DMS53 (cell line): Measurements from ENCODE around the gene HGD.

ENCODE experiments used
- DNase-seq: peaks from one replicate; lab custom pipeline; 2025; lab: John Stamatoyannopoulos, UW

Gene HGD, protein sequence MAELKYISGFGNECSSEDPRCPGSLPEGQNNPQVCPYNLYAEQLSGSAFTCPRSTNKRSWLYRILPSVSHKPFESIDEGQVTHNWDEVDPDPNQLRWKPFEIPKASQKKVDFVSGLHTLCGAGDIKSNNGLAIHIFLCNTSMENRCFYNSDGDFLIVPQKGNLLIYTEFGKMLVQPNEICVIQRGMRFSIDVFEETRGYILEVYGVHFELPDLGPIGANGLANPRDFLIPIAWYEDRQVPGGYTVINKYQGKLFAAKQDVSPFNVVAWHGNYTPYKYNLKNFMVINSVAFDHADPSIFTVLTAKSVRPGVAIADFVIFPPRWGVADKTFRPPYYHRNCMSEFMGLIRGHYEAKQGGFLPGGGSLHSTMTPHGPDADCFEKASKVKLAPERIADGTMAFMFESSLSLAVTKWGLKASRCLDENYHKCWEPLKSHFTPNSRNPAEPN

GRCh38 chr3:120682095-120682681 is at the start of gene HGD:
HGD (minus strand) TSS chr3:120682239; CDS start chr3:120682111, 128 bp downstream.
- DNase-seq: peak; percentile 89

GRCh38 chr3:120730576-120731542 is 48.8 kb upstream of the HGD start:
- no peak for DNase-seq

GRCh38 chr3:120726791-120727190 is 44.8 kb upstream of the HGD start:
- no peak for DNase-seq

- DNase-seq: peak; percentile 60
These were observed 37.3 kb upstream of the HGD start for GRCh38 chr3:120719167-120719834.

DNA sequence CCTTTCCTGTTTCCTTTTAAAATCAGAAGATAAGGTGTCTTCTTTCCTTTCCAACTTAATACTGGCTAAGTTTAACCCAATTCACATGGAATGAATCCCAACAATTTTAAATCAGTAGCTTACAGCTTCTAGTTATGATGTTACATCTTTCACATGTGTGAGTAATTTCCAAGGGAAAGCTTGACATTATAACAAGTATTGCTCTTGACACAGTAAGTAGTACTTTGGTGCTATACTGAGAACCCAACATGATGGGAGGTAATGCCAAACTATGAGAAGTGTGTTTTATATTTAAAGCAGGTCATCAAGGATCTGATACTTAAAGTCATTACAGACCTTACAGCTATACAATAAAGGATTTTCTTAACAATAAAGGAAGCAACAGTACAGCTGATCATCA is 31.2 kb upstream of the HGD start:
- DNase-seq: no peak

GRCh38 chr3:120710369-120710768 is 28.3 kb upstream of the HGD start:
- no peak for DNase-seq

DNA sequence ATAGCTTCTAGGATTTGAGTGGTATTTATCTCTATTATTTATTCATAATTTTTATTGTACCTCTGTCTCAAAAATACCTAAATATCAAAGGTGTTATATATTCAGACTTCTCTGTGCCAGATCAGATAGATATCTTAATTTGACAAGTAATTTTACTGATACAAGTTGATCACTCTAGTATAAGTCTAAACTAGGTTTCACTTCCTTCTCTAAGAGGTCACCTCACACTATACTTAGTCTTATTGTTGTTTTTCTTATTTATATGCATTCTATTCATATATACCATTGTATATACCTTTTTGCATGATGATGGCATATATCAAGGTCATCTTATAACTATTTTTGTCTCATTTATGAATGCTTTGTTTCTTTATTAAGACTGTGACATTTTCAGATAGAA is 26.4 kb upstream of the HGD start:
- DNase-seq: no peak

DNA sequence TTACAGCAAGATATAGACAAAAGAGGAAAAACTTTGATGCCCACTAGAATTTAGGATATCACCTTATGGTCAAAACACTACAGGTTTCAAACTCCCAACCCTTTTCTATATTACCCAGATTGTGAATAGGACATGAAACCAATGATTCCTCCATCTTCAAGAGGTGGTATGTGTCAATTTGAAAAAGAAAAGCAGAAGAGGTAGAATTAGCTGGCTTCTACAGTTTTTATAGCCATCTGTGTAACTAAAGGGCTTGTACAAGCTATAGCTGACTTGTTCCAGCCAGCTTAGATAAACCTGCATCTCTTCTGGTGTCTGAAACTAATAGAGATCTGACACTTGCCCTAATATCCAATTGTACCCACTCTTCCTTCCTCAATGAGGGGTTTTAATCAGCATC is 24.9 kb upstream of the HGD start:
- DNase-seq: no peak

DNA sequence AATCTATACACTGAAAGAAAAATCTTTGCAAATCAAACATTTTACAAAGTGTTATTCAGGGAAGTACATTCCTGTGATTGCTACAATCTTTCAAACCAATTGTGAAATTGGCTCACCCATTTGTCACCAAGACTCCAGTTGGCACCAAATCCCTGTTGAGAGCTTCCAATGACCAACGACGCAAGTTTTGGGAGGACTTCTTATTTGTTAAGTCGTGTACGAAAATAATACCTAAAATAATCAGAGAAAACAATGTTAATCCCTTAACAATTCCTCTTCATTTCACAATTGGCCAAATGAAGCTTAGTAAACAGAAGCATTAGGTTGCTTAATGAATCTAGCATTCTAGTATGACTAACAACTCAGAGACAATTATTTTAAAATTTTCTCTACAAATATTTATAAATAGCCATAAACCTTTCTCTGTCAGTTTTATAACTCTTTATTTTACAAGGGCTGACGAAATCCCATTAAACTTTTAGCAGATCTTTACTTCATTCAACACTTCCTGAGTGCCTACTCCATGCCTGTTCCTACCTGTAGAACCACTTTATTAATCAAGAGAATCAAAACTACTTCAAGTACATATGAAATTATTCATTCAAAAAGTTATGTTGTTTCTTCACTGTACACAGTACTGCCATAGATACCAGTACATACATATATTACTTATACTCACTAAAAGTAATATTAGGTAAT is 24.0 kb upstream of the HGD start:
- no peak for DNase-seq

DNA sequence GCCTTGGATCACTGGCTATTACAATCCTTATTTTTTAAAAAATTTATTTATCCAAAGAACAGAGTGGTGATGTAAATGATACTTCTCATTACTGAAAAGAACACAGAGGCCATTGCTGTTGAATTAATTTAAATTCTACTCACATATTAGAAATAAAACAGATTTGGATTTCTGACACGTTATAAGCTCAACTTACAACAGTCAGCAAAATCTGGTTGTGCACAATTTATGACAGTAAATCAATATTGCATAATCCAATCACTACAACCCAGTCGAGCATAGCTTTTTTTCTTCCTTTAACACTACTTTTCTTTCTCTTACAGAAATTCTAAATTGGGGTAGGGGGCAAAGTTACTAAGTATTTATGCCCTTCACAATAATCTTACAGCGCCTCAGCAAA is 17.3 kb upstream of the HGD start:
- DNase-seq: no peak

GRCh38 chr3:120693439-120694171 is 11.6 kb upstream of the HGD start:
- DNase-seq: peak; percentile 68

- DNase-seq: no peak
These were observed 7.4 kb upstream of the HGD start for GRCh38 chr3:120689395-120689794.

DNA sequence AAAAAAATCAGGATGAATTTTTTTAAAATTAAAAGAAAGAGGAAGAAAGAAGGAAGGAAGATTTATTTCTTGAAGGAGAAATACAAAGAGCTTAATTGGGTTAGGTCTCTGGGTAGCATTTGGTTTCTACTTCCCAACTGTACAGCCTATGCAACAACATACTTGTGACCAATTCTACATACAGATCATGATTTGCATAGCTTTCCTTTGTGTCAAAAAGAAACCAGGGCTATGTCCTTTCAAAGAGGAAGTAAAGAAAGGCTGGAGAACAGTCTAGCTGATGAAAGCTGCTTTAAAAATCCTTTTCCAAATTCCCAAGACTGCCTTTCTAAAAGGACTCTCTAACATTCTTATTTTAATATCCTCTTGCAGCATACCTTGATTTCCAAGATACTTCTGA is 6.1 kb upstream of the HGD start:
- no peak for DNase-seq

DNA sequence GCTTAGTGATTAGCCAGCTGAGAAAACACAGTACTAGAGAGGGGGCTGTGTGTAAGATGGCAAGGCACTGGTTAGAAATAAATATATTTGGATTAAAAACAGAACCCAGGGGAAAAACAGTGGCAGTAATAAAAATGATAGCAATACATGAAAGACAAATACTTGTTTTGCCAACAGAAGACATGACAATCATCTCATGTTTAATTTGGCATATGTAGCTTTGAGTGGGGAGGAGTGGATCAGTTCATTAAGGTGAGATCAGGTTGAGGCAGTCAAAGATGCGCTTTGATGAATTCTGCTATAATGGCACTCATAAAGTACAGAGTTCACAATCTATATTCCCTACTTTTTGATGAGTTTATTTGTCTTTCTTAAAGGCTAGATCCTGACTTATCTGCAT is 3.4 kb upstream of the HGD start:
- DNase-seq: no peak

GRCh38 chr3:120684896-120685295 is 2.9 kb upstream of the HGD start:
- DNase-seq: no peak

GRCh38 chr3:120683671-120684301 is 1.7 kb upstream of the HGD start:
- no peak for DNase-seq

- peak; percentile 24 for DNase-seq
These were observed 1.2 kb upstream of the HGD start for GRCh38 chr3:120683213-120683612.

DNA sequence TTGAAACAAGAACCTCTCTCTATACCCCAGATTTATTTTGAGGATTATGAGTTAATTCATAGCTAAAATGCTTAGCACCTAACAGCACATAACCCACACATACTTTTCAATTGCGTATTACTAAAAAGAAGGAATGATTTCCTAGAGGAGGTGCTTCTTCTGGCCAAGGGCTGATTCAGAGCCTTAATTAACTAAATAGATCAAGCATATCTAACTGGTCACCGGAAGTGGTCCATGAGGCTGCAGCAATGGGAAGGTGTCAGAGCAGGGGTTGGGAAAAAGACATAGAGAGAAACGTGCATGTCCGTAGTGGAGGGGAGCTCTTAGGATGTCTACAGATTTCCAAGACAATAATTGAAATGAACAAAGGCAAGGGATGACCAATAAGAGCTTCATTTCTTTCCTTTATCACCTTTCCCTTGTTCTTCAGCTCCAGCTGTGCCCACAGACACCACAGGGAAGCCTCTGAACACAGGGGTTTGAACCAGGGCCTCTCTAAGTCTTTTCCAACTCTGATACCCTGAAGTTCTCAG is 467 bp downstream of the HGD start:
- DNase-seq: peak; percentile 44

DNA sequence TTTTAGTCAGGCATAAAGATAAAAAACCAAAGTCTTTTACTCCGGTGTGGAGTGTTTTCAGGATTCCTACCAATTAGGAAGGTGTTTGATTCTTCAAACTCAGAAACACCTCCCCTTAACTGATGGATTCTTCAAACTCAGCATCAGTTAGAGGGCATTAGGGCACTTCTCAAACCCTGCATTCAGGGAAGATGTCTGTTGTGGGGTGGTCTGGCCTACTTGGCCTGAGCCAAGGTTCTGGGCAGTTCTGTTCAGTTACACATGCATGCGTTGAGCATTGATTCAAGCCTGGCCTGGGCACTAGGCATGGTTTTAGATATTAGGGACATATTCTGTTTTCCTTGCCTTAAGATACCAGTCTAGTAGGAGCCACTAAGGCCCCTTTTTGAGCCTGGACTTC is 1.0 kb downstream of the HGD start:
- no peak for DNase-seq
